Keratinocyte (primary cell): Measurements from ENCODE around the gene HMCN2.

Experiments used
- CTCF ChIP-seq, 3 experiments: IDR thresholded peaks in 1 of 3; conservative IDR thresholded peaks in 1 of 3; optimal IDR thresholded peaks in 1 of 3; 2 replicates in 2 of 3; 3 replicates in 1 of 3; pipeline versions ENCODE3 to v1.5.1; 2011; ENCODE audit warnings: low read length in 3 of 3, mild to moderate bottlenecking in 3 of 3, moderate library complexity in 2 of 3, control low read depth in 1 of 3, inconsistent platforms in 1 of 3; ENCODE audit not compliant: insufficient read depth in 2 of 3; ENCODE audit errors: extremely low read depth in 1 of 3
- EZH2 ChIP-seq: IDR thresholded peaks from one replicate; pipeline ENCODE4 v1.6.1; 2012; ENCODE audit warnings: inconsistent platforms, mild to moderate bottlenecking, low read length, moderate library complexity

- no peak for TF ChIP-seq CTCF (optimal IDR thresholded peaks at IDR 0.05 in 1 of 3, IDR thresholded peaks at IDR 0.05 in 1 of 3, conservative IDR thresholded peaks at IDR 0.05 in 1 of 3; ENCODE audit: extremely low read depth in 1 of 3, insufficient read depth in 2 of 3, low read length in 3 of 3)
- no peak for TF ChIP-seq EZH2
Observed at GRCh38 chr9:130271473-130271872, 5.9 kb downstream of the HMCN2 start.
